OCI-LY7 (cell line): ENCODE measurements around the gene CIDEB. TPM values are rescaled to one million over a fixed set of nuclear protein-coding genes. Genes with fewer than 3 reads are reported as not detected.

ENCODE experiments used
- BruUV-seq: library from RNA; stranded (reverse); fragments of 400-500 nt; replicated peaks from 2 replicates; lab custom pipeline; 2021; lab: Mats Ljungman, UMichigan
- CTCF ChIA-PET: fragments of 300-600 bp; sonication (Branson Sonifier 250); formaldehyde crosslinking; loops from one replicate; lab custom pipeline; 2022; ENCODE audit warnings: antibody characterized with exemption; ENCODE audit not compliant: unreplicated experiment; lab: Charles Lee
- POLR2A ChIA-PET: fragments of 300-600 bp; sonication (Branson Sonifier 250); formaldehyde crosslinking; loops from one replicate; lab custom pipeline; 2022; ENCODE audit warnings: antibody characterized with exemption; lab: Charles Lee
- DNase-seq: peaks from one replicate; pipeline ENCODE4 v3.0.0-alpha.2; 2015; ENCODE audit warnings: low spot score
- H2AFZ ChIP-seq: fragments of 200-600 bp; sonication (generic), shearing (Covaris generic); 2 replicates; pipeline ENCODE4 v1.6.1; 2014; ENCODE audit warnings: mild to moderate bottlenecking, antibody characterized with exemption, low read length, moderate library complexity
- H3K27ac ChIP-seq: fragments of 200-600 bp; sonication (generic); 2 replicates; pipeline ENCODE4 v1.5.1; 2014; ENCODE audit warnings: mixed run types, low read depth, mild to moderate bottlenecking, moderate library complexity, low read length, inconsistent platforms; ENCODE audit not compliant: poor library complexity, severe bottlenecking
- H3K36me3 ChIP-seq: fragments of 200-600 bp; sonication (generic); 2 replicates; pipeline ENCODE4 v1.6.1; 2014; ENCODE audit warnings: mild to moderate bottlenecking, antibody characterized with exemption, low read length, moderate library complexity, mixed read lengths; ENCODE audit not compliant: insufficient read depth
- H3K4me1 ChIP-seq: fragments of 200-600 bp; sonication (generic); 2 replicates; pipeline ENCODE4 v1.5.1; 2014; ENCODE audit warnings: mild to moderate bottlenecking, low read length; ENCODE audit not compliant: insufficient read depth, poor library complexity, severe bottlenecking
- H3K4me2 ChIP-seq: fragments of 200-600 bp; sonication (generic); 2 replicates; pipeline ENCODE4 v1.6.1; 2014; ENCODE audit warnings: mild to moderate bottlenecking, low read length
- H3K4me3 ChIP-seq: fragments of 200-600 bp; sonication (generic); 2 replicates; pipeline ENCODE4 v1.5.1; 2014; ENCODE audit warnings: mild to moderate bottlenecking, low read depth, low read length; ENCODE audit not compliant: poor library complexity, severe bottlenecking
- H3K79me2 ChIP-seq: fragments of 200-600 bp; sonication (generic); 2 replicates; pipeline ENCODE4 v1.6.1; 2016; ENCODE audit warnings: low read depth, mild to moderate bottlenecking, low read length, moderate library complexity, mixed read lengths; ENCODE audit not compliant: insufficient read depth
- H3K9me2 ChIP-seq: fragments of 200-600 bp; sonication (generic); 2 replicates; pipeline ENCODE4 v1.6.1; 2016; ENCODE audit warnings: mild to moderate bottlenecking, low read length, mixed read lengths; ENCODE audit not compliant: insufficient read depth
- H3K9me3 ChIP-seq: fragments of 200-600 bp; sonication (generic); 2 replicates; pipeline ENCODE4 v1.6.1; 2014; ENCODE audit warnings: mild to moderate bottlenecking, mixed run types, low read length, mixed read lengths
- H4K20me1 ChIP-seq: fragments of 200-600 bp; sonication (generic); 2 replicates; pipeline ENCODE4 v1.6.1; 2014; ENCODE audit warnings: mild to moderate bottlenecking, antibody characterized with exemption, low read length, moderate library complexity, mixed read lengths; ENCODE audit not compliant: insufficient read depth
- CTCF ChIP-seq: fragments of 200-600 bp; sonication (generic); conservative IDR thresholded peaks from 2 replicates; pipeline ENCODE4 v1.5.1; 2014; ENCODE audit warnings: mild to moderate bottlenecking, antibody characterized with exemption, low read length, moderate library complexity, mixed read lengths
- EZH2phosphoT487 ChIP-seq: fragments of 200-600 bp; sonication (generic); IDR thresholded peaks from 2 replicates; pipeline ENCODE4 v1.6.1; 2018; ENCODE audit warnings: low read depth, borderline replicate concordance, mild to moderate bottlenecking, mixed run types, antibody characterized with exemption, low read length, moderate library complexity, mixed read lengths
- intact Hi-C: fragments of 100-400 bp; cut with micrococcal nuclease; formaldehyde crosslinking; loops from one replicate; pipeline ENCODE4 v1.10.0; 2022; ENCODE audit not compliant: unreplicated experiment
- total RNA-seq, 2 experiments: library from RNA; depleted of rRNA in 1 of 2; stranded (reverse); fragments of >200 nt in 1 of 2; shearing (Covaris generic) in 1 of 2; gene quantifications; 2 replicates each; pipeline ENCODE4 v1.2.3, GENCODE V29; 2014 to 2022

CIDEB gene
- total RNA-seq, 2 experiments from 2014 or later: 1.6 TPM; not detected in 1

- DNase-seq: no peak
- TF ChIP-seq CTCF (no peak), EZH2phosphoT487 (no peak)
- Histone ChIP-seq H3K27ac (no peak overlapping the region), H3K4me2 (no peak overlapping the region), H3K4me1 (peaks cover 7% of the 10 kb centered on the region), H3K4me3 (no peak overlapping the region), H3K9me3 (no peaks in the 10 kb centered on the region), H4K20me1 (no peaks in the 10 kb centered on the region), H3K36me3 (no peaks in the 10 kb centered on the region), H3K9me2 (no peaks in the 10 kb centered on the region), H3K79me2 (no peaks in the 10 kb centered on the region), H2AFZ (no peak overlapping the region)
- BruUV-seq: no TSS peak
- POLR2A ChIA-PET: no interaction called here
- intact Hi-C loops: no loop called here
- CTCF ChIA-PET: interaction anchor here (1.8 kb wide), 1 partner anchor 106 kb away, joined by 5 read pairs; no protein-coding TSS in a partner anchor
These were observed 17.3 kb upstream of the CIDEB start for GRCh38 chr14:24325041-24325530.

- Histone ChIP-seq H3K27ac (no peak overlapping the region), H4K20me1 (no peaks in the 10 kb centered on the region), H3K9me2 (no peaks in the 10 kb centered on the region), H3K4me3 (no peak overlapping the region), H3K4me1 (peaks cover 7% of the 10 kb centered on the region), H3K36me3 (no peaks in the 10 kb centered on the region), H2AFZ (no peak overlapping the region), H3K9me3 (no peaks in the 10 kb centered on the region), H3K4me2 (no peak overlapping the region), H3K79me2 (no peaks in the 10 kb centered on the region)
- intact Hi-C loops: no loop called here
- TF ChIP-seq CTCF (no peak), EZH2phosphoT487 (no peak)
- CTCF ChIA-PET: interaction anchor here (0.6 kb wide), 1 partner anchor 24 kb away, joined by 4 read pairs; no protein-coding TSS in a partner anchor
- DNase-seq: no peak
- BruUV-seq: no TSS peak
- POLR2A ChIA-PET: no interaction called here
These were observed 16.2 kb upstream of the CIDEB start for GRCh38 chr14:24324024-24324423.

- Histone ChIP-seq H3K4me2 (no peak overlapping the region), H3K4me3 (no peak overlapping the region), H3K27ac (no peak overlapping the region), H3K4me1 (peaks cover 7% of the 10 kb centered on the region), H2AFZ (no peak overlapping the region), H3K36me3 (no peaks in the 10 kb centered on the region), H3K9me2 (no peaks in the 10 kb centered on the region), H3K9me3 (no peaks in the 10 kb centered on the region), H3K79me2 (no peaks in the 10 kb centered on the region), H4K20me1 (no peaks in the 10 kb centered on the region)
- TF ChIP-seq CTCF: no peak
- no peak for TF ChIP-seq EZH2phosphoT487
- intact Hi-C loops: no loop called here
- no peak for DNase-seq
- no TSS peak for BruUV-seq
- CTCF ChIA-PET: no interaction called here
- POLR2A ChIA-PET: no interaction called here
These were observed 15.6 kb upstream of the CIDEB start for GRCh38 chr14:24323341-24323740.
